Measurements from ENCODE around the gene OCA2. TPM values are rescaled to one million over a fixed set of nuclear protein-coding genes. Genes with fewer than 3 reads are reported as not detected.
A peak's percentile ranks its signal among the peaks of the same experiment; 100 is the strongest.

The OCA2 gene
- total and polyA plus RNA-seq, 11 donors, result 0.04 to 0.10 (median 0.07) TPM; not detected in 8

GRCh38 chr15:28086175-28086703 is 12.9 kb downstream of the OCA2 start:
- ATAC-seq (peak; percentile 86 to 98 (median 96)), DNase-seq (peak in 2 of 5 donors; percentile 53 to 61)
- Histone ChIP-seq H3K36me3 (no peaks in the 10 kb centered on the region), H3K9me3 (peaks cover 0 to 11% (median 6%) of the 10 kb centered on the region in 12 donors), H3K27ac (no peak overlapping the region), H3K27me3 (peaks cover 0 to 6% (median 0%) of the 10 kb centered on the region in 9 donors), H3K4me3 (no peak overlapping the region), H3K4me1 (peaks cover 0 to 8% (median 0%) of the 10 kb centered on the region in 12 donors)
- TF ChIP-seq CTCF (IDR thresholded peaks at IDR 0.05) (peak; percentile 59 to 76 (median 69)), POLR2A (IDR thresholded peaks at IDR 0.05) (no peak)
- intact Hi-C loops (cut with DNase I), result loop anchor here in 6 of 10 donors (1.0 to 10.0 kb wide), 4 partner anchors 36 to 61 kb away; no protein-coding TSS in a partner anchor
- 9 to 16% (median 12%) methylated on average over 2 of the region's 2 CpGs for WGBS, 4 donors

GRCh38 chr15:28085489-28086174 is 13.5 kb downstream of the OCA2 start:
- Histone ChIP-seq H3K27me3 (no peaks in the 10 kb centered on the region), H3K9me3 (peaks cover 0 to 5% (median 1%) of the 10 kb centered on the region in 12 donors), H3K36me3 (no peaks in the 10 kb centered on the region), H3K27ac (no peak overlapping the region), H3K4me3 (no peak overlapping the region), H3K4me1 (peaks cover 0 to 8% (median 0%) of the 10 kb centered on the region in 12 donors)
- no peak for TF ChIP-seq POLR2A (IDR thresholded peaks at IDR 0.05)
- TF ChIP-seq CTCF (IDR thresholded peaks at IDR 0.05), result no peak
- WGBS, 4 donors, result 60 to 71% (median 65%) methylated on average over 4 of the region's 4 CpGs
- DNase-seq, result no peak
- ATAC-seq, result peak; percentile 41 to 64 (median 57)
- intact Hi-C loops (cut with DNase I), result loop anchor here in 6 of 10 donors (1.0 to 10.0 kb wide), 4 partner anchors 37 to 61 kb away; no protein-coding TSS in a partner anchor

GRCh38 chr15:28084547-28084946 is 14.6 kb downstream of the OCA2 start:
- WGBS, 4 donors, result 72 to 83% (median 82%) methylated on average over 3 of the region's 3 CpGs
- intact Hi-C loops (cut with DNase I), result loop anchor here in 1 of 10 donors (10.0 kb wide), 1 partner anchor 60 kb away; no protein-coding TSS in a partner anchor

More at GRCh38 chr15:28084547-28084946, 14.6 kb downstream of the OCA2 start:
- no peak for DNase-seq
- TF ChIP-seq POLR2A (IDR thresholded peaks at IDR 0.05) (no peak), CTCF (IDR thresholded peaks at IDR 0.05) (no peak)
- Histone ChIP-seq H3K27me3 (no peaks in the 10 kb centered on the region), H3K36me3 (no peaks in the 10 kb centered on the region), H3K4me3 (no peak overlapping the region), H3K9me3 (peaks cover 0 to 5% (median 0%) of the 10 kb centered on the region in 12 donors), H3K27ac (no peak overlapping the region), H3K4me1 (peaks cover 0 to 8% (median 0%) of the 10 kb centered on the region in 12 donors)
- ATAC-seq, result no peak

Measured in heart left ventricle (tissue), 16 donors.